HG03571 (cell line): ENCODE data around the gene UBAC2.
A peak's percentile ranks its signal among the peaks of the same experiment; 100 is the strongest.

Source experiments
- ATAC-seq: cut with Tn5 transposase; IDR thresholded peaks from one replicate; pipeline ENCODE4 v1.9.1; 2021; ENCODE audit not compliant: unreplicated experiment

Gene UBAC2

GRCh38 chr13:99290894-99291293 is 90.2 kb downstream of the UBAC2 start:
- no peak for ATAC-seq

GRCh38 chr13:99293178-99293577 is 92.5 kb downstream of the UBAC2 start:
- ATAC-seq: no peak

- ATAC-seq: no peak
These were observed 93.5 kb downstream of the UBAC2 start for GRCh38 chr13:99294198-99294597.

- no peak for ATAC-seq
These were observed 94.3 kb downstream of the UBAC2 start for GRCh38 chr13:99294958-99295357.

- ATAC-seq: no peak
These were observed 95.0 kb downstream of the UBAC2 start for GRCh38 chr13:99295488-99296252.

GRCh38 chr13:99296398-99296797 is 95.7 kb downstream of the UBAC2 start:
- peak; percentile 39 for ATAC-seq

GRCh38 chr13:99297331-99297730 is 96.7 kb downstream of the UBAC2 start:
- ATAC-seq: no peak

GRCh38 chr13:99298056-99298455 is 97.4 kb downstream of the UBAC2 start:
- no peak for ATAC-seq

GRCh38 chr13:99299256-99299919 is 98.7 kb downstream of the UBAC2 start:
- ATAC-seq: no peak

- no peak for ATAC-seq
These were observed 99.3 kb downstream of the UBAC2 start for GRCh38 chr13:99299920-99300341.

- no peak for ATAC-seq
These were observed 100.6 kb downstream of the UBAC2 start for GRCh38 chr13:99301056-99301838.

GRCh38 chr13:99301913-99302636 is 101.4 kb downstream of the UBAC2 start:
- ATAC-seq: no peak

GRCh38 chr13:99302637-99303505 is 102.2 kb downstream of the UBAC2 start:
- ATAC-seq: no peak

- ATAC-seq: no peak
These were observed 103.3 kb downstream of the UBAC2 start for GRCh38 chr13:99303863-99304521.

- no peak for ATAC-seq
These were observed 103.9 kb downstream of the UBAC2 start for GRCh38 chr13:99304541-99304940.

GRCh38 chr13:99305158-99305557 is 104.5 kb downstream of the UBAC2 start:
- ATAC-seq: no peak

- ATAC-seq: no peak
These were observed 104.9 kb downstream of the UBAC2 start for GRCh38 chr13:99305566-99305965.

- peak; percentile 53 for ATAC-seq
These were observed 106.6 kb downstream of the UBAC2 start, which contains the start of gene GPR183 for GRCh38 chr13:99307247-99307646. GPR183 (minus strand) TSS chr13:99307399; CDS start chr13:99296145, 11,254 bp downstream.

GRCh38 chr13:99307648-99308339 is 107.1 kb downstream of the UBAC2 start:
- peak; percentile 40 for ATAC-seq
